ENCODE results near the gene LRRC37B. TPM values are rescaled to one million over a fixed set of nuclear protein-coding genes. Genes with fewer than 3 reads are reported as not detected.
"Not testable (repeated sequence)": the region's sequence is repeated elsewhere in the genome, so short reads cannot be mapped to it uniquely, and the experiment has no call there.

Gene LRRC37B
- total RNA-seq, 1 experiment from 2014 or later, result 19.1 TPM

- no peaks in the 10 kb centered on the region for H4K20me1 ChIP-seq (ENCODE audit: control insufficient read depth, insufficient read depth, insufficient read length)
- no peak overlapping the region for H4K91ac ChIP-seq (ENCODE audit: insufficient read length, low read depth, low read length)
- H3K27me3 ChIP-seq (ENCODE audit: insufficient read depth, low read length), result no peaks in the 10 kb centered on the region
- H3K27ac ChIP-seq (ENCODE audit: insufficient read length, low read depth, low read length), result no peak overlapping the region
- no peak overlapping the region for H3K14ac ChIP-seq (ENCODE audit: insufficient read depth, low read length)
- Mint-ChIP-seq H3K9me3 (no peaks in the 10 kb centered on the region), H3K36me3 (ENCODE audit: insufficient read depth in 1 of 3, low read depth in 3 of 3) (peaks cover 10 to 39% (median 27%) of the 10 kb centered on the region in 3 experiments; a peak in 6 of 7 replicates), H3K4me3 (no peak overlapping the region), H3K27me3 (ENCODE audit: low read depth) (no peaks in the 10 kb centered on the region), H3K4me1 (no peaks in the 10 kb centered on the region), H3K27ac (no peak overlapping the region)
- WGBS (ENCODE audit: extremely low coverage, insufficient read length, low lambda C conversion rate), result no CpG with 5 or more reads among the region's 2 CpGs
- no peaks in the 10 kb centered on the region for H3K79me1 ChIP-seq (ENCODE audit: insufficient read depth, low read depth, low read length, poor library complexity, severe bottlenecking)
- H2BK20ac ChIP-seq (ENCODE audit: low read depth, low read length, poor library complexity, severe bottlenecking), result no peak overlapping the region
- no peak overlapping the region for H3T11ph ChIP-seq (ENCODE audit: low read length)
- TF ChIP-seq CTCF (conservative IDR thresholded peaks at IDR 0.05), result no peak
- H4K8ac ChIP-seq (replicated peaks; ENCODE audit: insufficient read length, low read depth, low read length), result no peak overlapping the region
- no peaks in the 10 kb centered on the region for H3K23me2 ChIP-seq (ENCODE audit: insufficient read length, low read depth, low read length, poor library complexity, severe bottlenecking)
- no peak overlapping the region for H2AFZ ChIP-seq (ENCODE audit: low read length)
- no peak overlapping the region for H3K4ac ChIP-seq (ENCODE audit: low read depth, low read length)
- no peaks in the 10 kb centered on the region for H3K79me2 ChIP-seq (ENCODE audit: insufficient read depth, low read length)
- H4K5ac ChIP-seq (ENCODE audit: insufficient read length, low read depth, low read length), result no peak overlapping the region
- H2AK5ac ChIP-seq (ENCODE audit: insufficient read length, low read length), result no peak overlapping the region
- H2BK5ac ChIP-seq (ENCODE audit: insufficient read length, low read length), result no peak overlapping the region
- H3K18ac ChIP-seq (ENCODE audit: insufficient read length, low read depth, low read length), result no peak overlapping the region
- no peak overlapping the region for H3K4me2 ChIP-seq (ENCODE audit: insufficient read depth, insufficient read length, low read length)
- H3K9me3 ChIP-seq (ENCODE audit: control insufficient read depth, low read depth, low read length), result no peaks in the 10 kb centered on the region
- no peak overlapping the region for H2BK120ac ChIP-seq (ENCODE audit: low read depth, low read length, poor library complexity, severe bottlenecking)
- H3K4me1 ChIP-seq (ENCODE audit: insufficient read depth, low read length), result no peaks in the 10 kb centered on the region; the same call in 1 of the 2 replicates
- no peak overlapping the region for H2BK12ac ChIP-seq (ENCODE audit: insufficient read length, low read depth, low read length)
- no peak overlapping the region for H2BK15ac ChIP-seq (ENCODE audit: low read depth, low read length)
- no peak overlapping the region for H3K56ac ChIP-seq (ENCODE audit: insufficient read length, low read depth, low read length)
- H3K23ac ChIP-seq (ENCODE audit: insufficient read length, low read depth, low read length), result no peak overlapping the region
- no peak overlapping the region for H3K9ac ChIP-seq (ENCODE audit: extremely low read depth, insufficient read length, low read length)
- DNase-seq, result no peak
These were observed 26.0 kb downstream of the LRRC37B start for GRCh38 chr17:32033223-32033622.

- not testable (repeated sequence) for DNase-seq; H3T11ph ChIP-seq (ENCODE audit: low read length); H2BK15ac ChIP-seq (ENCODE audit: low read depth, low read length); H3K9me3 Mint-ChIP-seq; H4K8ac ChIP-seq (replicated peaks; ENCODE audit: insufficient read length, low read depth, low read length); H4K20me1 ChIP-seq (ENCODE audit: control insufficient read depth, insufficient read depth, insufficient read length); H2AK5ac ChIP-seq (ENCODE audit: insufficient read length, low read length); H3K9me3 ChIP-seq (ENCODE audit: control insufficient read depth, low read depth, low read length); H3K27me3 ChIP-seq (ENCODE audit: insufficient read depth, low read length); H2AFZ ChIP-seq (ENCODE audit: low read length); H3K56ac ChIP-seq (ENCODE audit: insufficient read length, low read depth, low read length); H3K4me2 ChIP-seq (ENCODE audit: insufficient read depth, insufficient read length, low read length); H3K23me2 ChIP-seq (ENCODE audit: insufficient read length, low read depth, low read length, poor library complexity, severe bottlenecking); H3K14ac ChIP-seq (ENCODE audit: insufficient read depth, low read length); H3K9ac ChIP-seq (ENCODE audit: extremely low read depth, insufficient read length, low read length); H3K27ac ChIP-seq (ENCODE audit: insufficient read length, low read depth, low read length); H2BK5ac ChIP-seq (ENCODE audit: insufficient read length, low read length); H3K79me2 ChIP-seq (ENCODE audit: insufficient read depth, low read length); H3K18ac ChIP-seq (ENCODE audit: insufficient read length, low read depth, low read length); H3K79me1 ChIP-seq (ENCODE audit: insufficient read depth, low read depth, low read length, poor library complexity, severe bottlenecking); H2BK120ac ChIP-seq (ENCODE audit: low read depth, low read length, poor library complexity, severe bottlenecking); H4K5ac ChIP-seq (ENCODE audit: insufficient read length, low read depth, low read length); H4K91ac ChIP-seq (ENCODE audit: insufficient read length, low read depth, low read length); H3K4me1 ChIP-seq (ENCODE audit: insufficient read depth, low read length); H3K4me1 Mint-ChIP-seq; H3K27me3 Mint-ChIP-seq (ENCODE audit: low read depth); H2BK20ac ChIP-seq (ENCODE audit: low read depth, low read length, poor library complexity, severe bottlenecking); H3K23ac ChIP-seq (ENCODE audit: insufficient read length, low read depth, low read length); H3K27ac Mint-ChIP-seq; H3K4ac ChIP-seq (ENCODE audit: low read depth, low read length); H3K4me3 Mint-ChIP-seq; H2BK12ac ChIP-seq (ENCODE audit: insufficient read length, low read depth, low read length)
- H3K36me3 Mint-ChIP-seq (ENCODE audit: insufficient read depth in 1 of 3, low read depth in 3 of 3), result peaks cover 11 to 43% (median 27%) of the 10 kb centered on the region in 3 experiments; a peak in 6 of 7 replicates
- no CpG with 5 or more reads among the region's 1 CpG for WGBS (ENCODE audit: extremely low coverage, insufficient read length, low lambda C conversion rate)
These were observed 26.6 kb downstream of the LRRC37B start for GRCh38 chr17:32033812-32034211.

Data from H9 (cell line).